Endodermal cell (in vitro differentiated cells): ENCODE data around the gene ABHD16B. TPM values are rescaled to one million over a fixed set of nuclear protein-coding genes. Genes with fewer than 3 reads are reported as not detected.

Experiments used
- DNase-seq: peaks from one replicate; pipeline ENCODE4 v3.0.0-alpha.2; 2017
- H3K27ac ChIP-seq: 2 replicates; pipeline ENCODE4 v1.5.1; 2013; ENCODE audit warnings: mild to moderate bottlenecking, low read depth, low read length, moderate library complexity
- H3K27me3 ChIP-seq: 2 replicates; pipeline ENCODE4 v1.6.1; 2013; ENCODE audit warnings: mild to moderate bottlenecking, low read length, moderate library complexity; ENCODE audit not compliant: insufficient read depth, control insufficient read depth, poor library complexity, severe bottlenecking
- H3K36me3 ChIP-seq: 2 replicates; pipeline ENCODE4 v1.7.0; 2013; ENCODE audit warnings: mild to moderate bottlenecking, low read length, moderate library complexity; ENCODE audit not compliant: control insufficient read depth, insufficient read depth
- H3K4me1 ChIP-seq: one replicate; pipeline ENCODE4 v1.7.0; 2013; ENCODE audit warnings: low read length; ENCODE audit not compliant: control insufficient read depth, insufficient read depth
- H3K4me3 ChIP-seq: 2 replicates; pipeline ENCODE4 v1.5.1; 2013; ENCODE audit warnings: mild to moderate bottlenecking, low read length, moderate library complexity
- H3K9ac ChIP-seq: 2 replicates; pipeline ENCODE4 v1.6.1; 2013; ENCODE audit warnings: mild to moderate bottlenecking, low read length, moderate library complexity; ENCODE audit not compliant: poor library complexity, severe bottlenecking; ENCODE audit errors: extremely low read depth
- H3K9me3 ChIP-seq: 2 replicates; pipeline ENCODE4 v1.6.1; 2013; ENCODE audit warnings: mild to moderate bottlenecking, low read length, moderate library complexity; ENCODE audit not compliant: control insufficient read depth
- H3K27ac Mint-ChIP-seq: 2 replicates; pipeline ENCODE4 v1.8.0; 2020; ENCODE audit warnings: mixed read lengths
- H3K27me3 Mint-ChIP-seq: 2 replicates; pipeline ENCODE4 v1.8.0; 2021; ENCODE audit warnings: mild to moderate bottlenecking, mixed read lengths; ENCODE audit not compliant: insufficient read depth
- H3K36me3 Mint-ChIP-seq: 2 replicates; pipeline ENCODE4 v1.8.0; 2020; ENCODE audit warnings: low read depth, mixed read lengths
- H3K4me1 Mint-ChIP-seq: 2 replicates; pipeline ENCODE4 v1.8.0; 2020; ENCODE audit warnings: mixed read lengths
- H3K4me3 Mint-ChIP-seq: 2 replicates; pipeline ENCODE4 v1.8.0; 2020; ENCODE audit warnings: mild to moderate bottlenecking, moderate library complexity, mixed read lengths
- H3K9me3 Mint-ChIP-seq: 2 replicates; pipeline ENCODE4 v1.8.0; 2020; ENCODE audit warnings: mild to moderate bottlenecking, mixed read lengths
- CTCF ChIP-seq: fragments of 200-600 bp; sonication (generic); conservative IDR thresholded peaks from 2 replicates; pipeline ENCODE4 v1.5.0; 2021; ENCODE audit warnings: antibody characterized with exemption, mild to moderate bottlenecking
- WGBS, 2 experiments: methylation state at CpG; one replicate each; pipeline versions ENCODE4 v1.1.5 to v1.1.7; 2013; ENCODE audit warnings: missing lambda C conversion rate in 2 of 2, mixed read lengths in 1 of 2; ENCODE audit not compliant: insufficient coverage in 1 of 2, insufficient read length in 1 of 2; 5-methylcytosine and 5-hydroxymethylcytosine counted together
- total RNA-seq, 2 donors: library from RNA; stranded (reverse); fragmentation: NEBNext Ultra II Directional in 1 of 2; extraction: Animal tissue kit (Norgen Biotek cat#: 25700) in 1 of 2; gene quantifications; 2 replicates in 1 of 2; 3 replicates in 1 of 2; pipeline ENCODE4 v1.2.1, GENCODE V29; 2021

ABHD16B gene
- total RNA-seq, 2 donors from 2014 or later, result not detected

GRCh38 chr20:63881451-63882226, 20.3 kb downstream of the ABHD16B start:
- no peak overlapping the region for H3K4me3 Mint-ChIP-seq
- H3K36me3 Mint-ChIP-seq, result peaks cover 46% of the 10 kb centered on the region
- H3K27ac Mint-ChIP-seq, result peak overlapping the region; percentile 12
- H3K27me3 Mint-ChIP-seq, result no peaks in the 10 kb centered on the region
- H3K27me3 ChIP-seq, result no peaks in the 10 kb centered on the region
- H3K36me3 ChIP-seq, result peaks cover 41% of the 10 kb centered on the region
- no peaks in the 10 kb centered on the region for H3K4me1 Mint-ChIP-seq
- H3K9me3 Mint-ChIP-seq, result no peaks in the 10 kb centered on the region
- DNase-seq, result no peak
- no peak overlapping the region for H3K27ac ChIP-seq
- WGBS, 2 experiments, result 93 to 94% methylated on average over 13 to 19 of the region's 19 CpGs
- H3K9ac ChIP-seq, result no peak overlapping the region
- no peaks in the 10 kb centered on the region for H3K9me3 ChIP-seq
- TF ChIP-seq CTCF, result peak; percentile 17
- H3K4me1 ChIP-seq, result no peaks in the 10 kb centered on the region
- no peak overlapping the region for H3K4me3 ChIP-seq

GRCh38 chr20:63882257-63883200, 21.2 kb downstream of the ABHD16B start:
- H3K9me3 ChIP-seq, result no peaks in the 10 kb centered on the region
- no peak overlapping the region for H3K27ac ChIP-seq
- TF ChIP-seq CTCF, result no peak
- no peaks in the 10 kb centered on the region for H3K9me3 Mint-ChIP-seq
- no peak overlapping the region for H3K9ac ChIP-seq
- H3K4me1 ChIP-seq, result no peaks in the 10 kb centered on the region
- no peak for DNase-seq
- H3K4me3 Mint-ChIP-seq, result no peak overlapping the region
- no peaks in the 10 kb centered on the region for H3K27me3 Mint-ChIP-seq
- H3K36me3 ChIP-seq, result peaks cover 41% of the 10 kb centered on the region
- 93 to 96% methylated on average over 20 to 28 of the region's 28 CpGs for WGBS, 2 experiments
- no peaks in the 10 kb centered on the region for H3K27me3 ChIP-seq
- no peaks in the 10 kb centered on the region for H3K4me1 Mint-ChIP-seq
- H3K36me3 Mint-ChIP-seq, result peaks cover 45% of the 10 kb centered on the region
- no peak overlapping the region for H3K4me3 ChIP-seq
- H3K27ac Mint-ChIP-seq, result peak overlapping the region; percentile 12

GRCh38 chr20:63883201-63883593, 21.9 kb downstream of the ABHD16B start:
- no peak overlapping the region for H3K4me3 Mint-ChIP-seq
- no peaks in the 10 kb centered on the region for H3K4me1 ChIP-seq
- H3K9ac ChIP-seq, result no peak overlapping the region
- H3K4me1 Mint-ChIP-seq, result no peaks in the 10 kb centered on the region
- H3K27ac ChIP-seq, result no peak overlapping the region
- H3K4me3 ChIP-seq, result no peak overlapping the region
- no peak overlapping the region for H3K27ac Mint-ChIP-seq
- H3K9me3 Mint-ChIP-seq, result no peaks in the 10 kb centered on the region
- TF ChIP-seq CTCF, result no peak
- H3K36me3 Mint-ChIP-seq, result peaks cover 39% of the 10 kb centered on the region
- 80 to 96% methylated on average over 1 to 6 of the region's 6 CpGs for WGBS, 2 experiments
- DNase-seq, result no peak
- H3K36me3 ChIP-seq, result peaks cover 44% of the 10 kb centered on the region
- no peaks in the 10 kb centered on the region for H3K27me3 ChIP-seq
- no peaks in the 10 kb centered on the region for H3K27me3 Mint-ChIP-seq
- no peaks in the 10 kb centered on the region for H3K9me3 ChIP-seq
